A549 (cell line): ENCODE data around the gene PPP1R37. TPM values are rescaled to one million over a fixed set of nuclear protein-coding genes. Genes with fewer than 3 reads are reported as not detected.

Source experiments
- ATAC-seq, 2 experiments: fragments of 200-7000 bp in 1 of 2; fragments of >200 bp in 1 of 2; cut with Nextera tagmentation in 1 of 2; cut with Tn5 transposase in 1 of 2; 3 replicates each; pipeline versions ENCODE4 v1.8.0 to v1.9.1; 2018 to 2020; ENCODE audit warnings: mild to moderate bottlenecking in 1 of 2, moderate library complexity in 1 of 2
- CTCF ChIA-PET: fragments of 300-600 bp; sonication (Branson Sonifier 250); formaldehyde crosslinking; extraction: SDS; loops from one replicate; lab custom pipeline; 2021; ENCODE audit warnings: antibody characterized with exemption, inconsistent platforms; lab: Yijun Ruan, JAX
- POLR2A ChIA-PET: fragments of 350-600 bp; formaldehyde crosslinking; extraction: SDS; loops from one replicate; lab custom pipeline; 2021; ENCODE audit warnings: antibody characterized with exemption, inconsistent platforms; lab: Yijun Ruan, JAX
- DNase-seq, 2 experiments: peaks; one replicate each; pipeline versions ENCODE4 v3.0.0 to v3.0.0-alpha.2; 2011 to 2016; ENCODE audit warnings: low read depth in 1 of 2, low spot score in 1 of 2
- FAIRE-seq: peaks from 2 replicates; lab custom pipeline; 2011; peaks lifted over from hg19 to GRCh38; lab: Jason Lieb, UNC
- H3K27ac ChIP-seq, 2 experiments: fragments of >200 bp; sonication (Bioruptor Twin); formaldehyde crosslinking; 3 replicates each; pipeline ENCODE4 v1.5.1; 2016 to 2017
- H3K4me1 ChIP-seq: fragments of >200 bp; sonication (Bioruptor Twin); formaldehyde crosslinking; 3 replicates; pipeline ENCODE4 v1.6.1; 2016
- H3K4me2 ChIP-seq: fragments of >200 bp; sonication (Bioruptor Twin); formaldehyde crosslinking; 3 replicates; pipeline ENCODE4 v1.6.1; 2016
- H3K4me3 ChIP-seq: fragments of >200 bp; sonication (Bioruptor Twin); formaldehyde crosslinking; 3 replicates; pipeline ENCODE4 v1.5.1; 2016
- H3K9me3 ChIP-seq: fragments of >200 bp; sonication (Bioruptor Twin); formaldehyde crosslinking; 3 replicates; pipeline ENCODE4 v1.6.1; 2016
- EHF ChIP-seq: fragments of 250-450 bp; sonication (Bioruptor Pico); IDR thresholded peaks from 2 replicates; pipeline ENCODE4 v1.5.0; 2020; ENCODE audit warnings: mild to moderate bottlenecking
- EHMT2 ChIP-seq: fragments of 200-600 bp; sonication (generic); IDR thresholded peaks from 2 replicates; pipeline ENCODE4 v1.6.1; 2016; ENCODE audit warnings: antibody characterized with exemption, low read depth, mild to moderate bottlenecking, moderate library complexity
- FOSB ChIP-seq: fragments of 250-450 bp; sonication (Bioruptor Pico); IDR thresholded peaks from 2 replicates; pipeline ENCODE4 v1.5.0; 2020; ENCODE audit warnings: mild to moderate bottlenecking, moderate library complexity
- HOXB5 ChIP-seq: fragments of 250-450 bp; sonication (Bioruptor Pico); IDR thresholded peaks from 2 replicates; pipeline ENCODE4 v1.5.0; 2020; ENCODE audit warnings: mild to moderate bottlenecking, moderate library complexity
- JUN ChIP-seq, 2 experiments: fragments of >200 bp; sonication (Bioruptor Twin); formaldehyde crosslinking; IDR thresholded peaks; 2 replicates in 1 of 2; 3 replicates in 1 of 2; pipeline ENCODE4 v1.6.1; 2016 to 2017
- KDM1A ChIP-seq: fragments of 200-600 bp; sonication (generic); IDR thresholded peaks from 2 replicates; pipeline ENCODE4 v1.6.1; 2016; ENCODE audit warnings: low read depth, mild to moderate bottlenecking
- MAFK ChIP-seq: fragments of 450-650 bp; IDR thresholded peaks from 2 replicates; pipeline ENCODE4 v1.6.1; 2014; ENCODE audit not compliant: partially characterized antibody
- MAZ ChIP-seq: fragments of 150-350 bp; IDR thresholded peaks from 2 replicates; pipeline ENCODE4 v1.6.1; 2014; ENCODE audit warnings: antibody characterized with exemption, low read depth, low read length, borderline replicate concordance
- NPAS2 ChIP-seq: fragments of 250-450 bp; sonication (Bioruptor Pico); IDR thresholded peaks from 2 replicates; pipeline ENCODE4 v1.8.0; 2022; ENCODE audit warnings: mild to moderate bottlenecking, moderate library complexity, borderline replicate concordance
- PHF8 ChIP-seq: fragments of 200-600 bp; sonication (generic); IDR thresholded peaks from 2 replicates; pipeline ENCODE4 v1.6.1; 2016; ENCODE audit warnings: low read depth, mild to moderate bottlenecking, antibody characterized with exemption, moderate library complexity, borderline replicate concordance
- POLR2A ChIP-seq: IDR thresholded peaks from 2 replicates; pipeline ENCODE4 v1.6.1; 2012; ENCODE audit warnings: mild to moderate bottlenecking, low read length
- POLR2AphosphoS2 ChIP-seq: conservative IDR thresholded peaks from 2 replicates; pipeline ENCODE4 v1.6.1; 2012; ENCODE audit warnings: low read length, improper control_type of control experiment, inconsistent platforms
- RCOR1 ChIP-seq: fragments of 150-350 bp; IDR thresholded peaks from 2 replicates; pipeline ENCODE4 v1.6.1; 2014; ENCODE audit warnings: antibody characterized with exemption, low read length, low read depth
- SREBF2 ChIP-seq: fragments of 450-650 bp; IDR thresholded peaks from 2 replicates; pipeline ENCODE4 v1.6.1; 2014; ENCODE audit warnings: mild to moderate bottlenecking, moderate library complexity
- WGBS: methylation state at CpG from one replicate; pipeline ENCODE4 v1.1.6; 2017; ENCODE audit errors: missing lambda C conversion rate; 5-methylcytosine and 5-hydroxymethylcytosine counted together
- polyA plus RNA-seq, 4 experiments: library from polyadenylated mRNA; depleted of rRNA in 3 of 4; stranded (reverse); fragments of >200 nt; fragmentation: RNase III in 1 of 4; extraction: RNeasy Plus Mini Kit Qiagen cat#74134 plus additional on column Dnase treatment in 1 of 4; gene quantifications; 2 replicates in 3 of 4; 3 replicates in 1 of 4; pipeline ENCODE4 v1.2.3, GENCODE V29; 2011 to 2017
- TF ChIP-seq, protein P1 (sequence below): fragments of >200 bp; sonication (Bioruptor Twin); formaldehyde crosslinking; IDR thresholded peaks from 2 replicates; pipeline ENCODE4 v1.6.1; 2016
- TF ChIP-seq, protein P2 (sequence below): fragments of 450-650 bp; IDR thresholded peaks from 2 replicates; pipeline ENCODE4 v1.6.1; 2014; ENCODE audit warnings: antibody characterized with exemption
- TF ChIP-seq, protein P3 (sequence below): fragments of >200 bp; sonication (Bioruptor Twin); formaldehyde crosslinking; IDR thresholded peaks from 3 replicates; pipeline ENCODE4 v1.5.1; 2016
- TF ChIP-seq, protein P4 (sequence below): IDR thresholded peaks from 2 replicates; pipeline ENCODE4 v1.6.1; 2012
- TF ChIP-seq, protein P5 (sequence below): fragments of 250-450 bp; sonication (Bioruptor Pico); IDR thresholded peaks from 2 replicates; pipeline ENCODE4 v1.5.0; 2020; ENCODE audit warnings: low read depth, mild to moderate bottlenecking, moderate library complexity
- TF ChIP-seq, protein P6 (sequence below): fragments of 150-350 bp; IDR thresholded peaks from 2 replicates; pipeline ENCODE4 v1.6.1; 2014; ENCODE audit warnings: low read depth, mild to moderate bottlenecking, low read length
- TF ChIP-seq, protein P7 (sequence below): IDR thresholded peaks from 2 replicates; pipeline ENCODE4 v1.6.1; 2012; ENCODE audit warnings: low read depth, borderline replicate concordance

PPP1R37 gene
- polyA plus RNA-seq, 2 of the 4 experiments (the other 2 are of a cell fraction), result 9.1 to 21.8 TPM

DNA sequence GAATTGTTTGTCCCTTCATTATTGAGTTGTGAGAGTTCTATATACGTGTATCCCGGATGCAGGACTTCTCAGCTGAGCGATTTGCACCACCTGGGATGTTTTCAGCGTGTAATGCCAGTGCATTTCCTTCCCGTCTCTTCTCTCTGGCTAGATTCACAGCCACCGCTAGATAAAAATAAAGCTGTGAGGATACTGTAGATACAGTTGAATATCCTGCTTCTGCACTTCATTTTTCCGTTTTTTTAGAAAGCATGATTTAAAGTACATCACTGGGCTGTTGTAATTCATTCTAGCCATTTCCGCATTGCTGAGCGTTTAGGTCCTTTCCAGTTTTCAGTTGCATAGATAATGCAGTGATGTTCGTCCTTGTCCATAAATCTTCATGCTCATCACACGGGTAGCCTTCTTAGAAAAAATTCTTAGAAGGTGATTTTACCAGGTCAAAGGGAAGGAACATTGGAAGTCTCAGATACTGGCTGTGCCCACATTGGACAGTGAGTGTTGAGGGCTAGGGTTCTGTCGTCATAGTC lies 14.7 kb downstream of the PPP1R37 start (continued):
- TF ChIP-seq, protein P1, sequence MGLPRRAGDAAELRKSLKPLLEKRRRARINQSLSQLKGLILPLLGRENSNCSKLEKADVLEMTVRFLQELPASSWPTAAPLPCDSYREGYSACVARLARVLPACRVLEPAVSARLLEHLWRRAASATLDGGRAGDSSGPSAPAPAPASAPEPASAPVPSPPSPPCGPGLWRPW, result no peak
- TF ChIP-seq NPAS2 (CRISPR knock-in tag), result no peak

DNA sequence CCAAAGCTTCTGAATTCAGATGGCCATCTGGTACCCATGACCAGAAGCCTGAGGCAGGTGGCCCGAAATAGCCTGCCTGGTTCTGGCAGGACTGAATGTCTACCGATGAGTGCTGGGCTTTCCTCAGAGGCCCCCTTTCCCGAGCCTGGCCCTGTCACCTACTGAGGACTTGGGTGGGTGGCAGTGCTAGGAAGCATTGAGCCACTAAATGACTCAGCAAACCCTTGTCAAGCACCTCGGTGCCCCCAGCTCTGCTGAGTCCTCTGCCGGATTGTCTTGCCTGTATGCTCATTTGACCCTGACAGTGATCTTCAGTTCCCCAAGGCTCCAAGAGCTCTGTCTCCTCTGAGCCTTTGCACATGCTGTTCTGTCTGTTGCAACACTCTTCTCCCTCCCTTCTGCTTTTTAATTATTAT lies 17.9 kb downstream of the PPP1R37 start:
- TF ChIP-seq, protein P2, sequence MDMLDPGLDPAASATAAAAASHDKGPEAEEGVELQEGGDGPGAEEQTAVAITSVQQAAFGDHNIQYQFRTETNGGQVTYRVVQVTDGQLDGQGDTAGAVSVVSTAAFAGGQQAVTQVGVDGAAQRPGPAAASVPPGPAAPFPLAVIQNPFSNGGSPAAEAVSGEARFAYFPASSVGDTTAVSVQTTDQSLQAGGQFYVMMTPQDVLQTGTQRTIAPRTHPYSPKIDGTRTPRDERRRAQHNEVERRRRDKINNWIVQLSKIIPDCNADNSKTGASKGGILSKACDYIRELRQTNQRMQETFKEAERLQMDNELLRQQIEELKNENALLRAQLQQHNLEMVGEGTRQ, result no peak
- TF ChIP-seq MAFK, result peak; percentile 13
- ATAC-seq, result no peak
- H3K27ac ChIP-seq, result peak overlapping the region in 1 of 2 experiments; percentile 51; a peak in 3 of 6 replicates
- no peaks in the 10 kb centered on the region for H3K9me3 ChIP-seq
- H3K4me3 ChIP-seq, result no peak overlapping the region
- CTCF ChIA-PET, result interaction anchor here (0.9 to 1.6 kb wide), 5 partner anchors 9 to 33 kb away, joined by 3 to 8 read pairs (median 5); no protein-coding TSS in a partner anchor
- POLR2A ChIA-PET, result no interaction called here
- FAIRE-seq, result no peak
- no peak overlapping the region for H3K4me2 ChIP-seq
- DNase-seq, result no peak
- peaks cover 15% of the 10 kb centered on the region for H3K4me1 ChIP-seq
- 79% methylated on average over 5 of the region's 5 CpGs for WGBS

DNA sequence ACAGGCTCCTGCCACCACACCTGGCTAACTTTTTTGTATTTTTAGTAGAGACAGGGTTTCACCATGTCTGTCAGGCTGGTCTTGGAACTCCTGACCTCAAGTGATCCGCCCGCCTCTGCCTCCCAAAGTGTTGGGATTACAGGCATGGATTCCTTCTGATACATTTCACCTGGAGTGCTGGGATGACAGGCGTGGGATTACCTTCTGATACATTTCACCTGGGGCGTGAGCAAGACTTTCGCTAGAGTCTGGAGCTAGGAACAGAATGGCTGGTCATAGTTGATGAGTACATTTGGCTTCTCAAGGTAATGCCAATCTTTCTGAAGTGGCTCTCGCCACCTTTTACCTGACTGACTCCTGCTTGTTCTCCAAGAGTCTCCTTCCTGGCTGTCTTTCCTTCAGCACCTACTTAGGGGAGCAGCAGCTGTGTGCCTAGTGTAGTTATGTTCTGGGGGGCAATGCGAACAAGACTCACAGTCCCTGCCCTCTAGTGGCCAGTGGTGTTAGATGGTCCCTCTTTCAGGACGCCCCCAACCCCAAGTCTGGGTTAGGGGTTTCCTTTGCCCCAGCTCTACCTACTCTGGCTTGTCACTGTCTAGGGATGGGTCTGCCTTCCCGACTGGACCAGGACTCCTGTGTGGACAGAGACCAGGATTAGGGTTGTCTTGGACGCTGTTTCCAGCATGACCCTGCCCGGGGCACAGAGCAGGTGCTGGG lies 19.3 kb downstream of the PPP1R37 start:
- no peak for TF ChIP-seq SREBF2
- TF ChIP-seq, protein P3, sequence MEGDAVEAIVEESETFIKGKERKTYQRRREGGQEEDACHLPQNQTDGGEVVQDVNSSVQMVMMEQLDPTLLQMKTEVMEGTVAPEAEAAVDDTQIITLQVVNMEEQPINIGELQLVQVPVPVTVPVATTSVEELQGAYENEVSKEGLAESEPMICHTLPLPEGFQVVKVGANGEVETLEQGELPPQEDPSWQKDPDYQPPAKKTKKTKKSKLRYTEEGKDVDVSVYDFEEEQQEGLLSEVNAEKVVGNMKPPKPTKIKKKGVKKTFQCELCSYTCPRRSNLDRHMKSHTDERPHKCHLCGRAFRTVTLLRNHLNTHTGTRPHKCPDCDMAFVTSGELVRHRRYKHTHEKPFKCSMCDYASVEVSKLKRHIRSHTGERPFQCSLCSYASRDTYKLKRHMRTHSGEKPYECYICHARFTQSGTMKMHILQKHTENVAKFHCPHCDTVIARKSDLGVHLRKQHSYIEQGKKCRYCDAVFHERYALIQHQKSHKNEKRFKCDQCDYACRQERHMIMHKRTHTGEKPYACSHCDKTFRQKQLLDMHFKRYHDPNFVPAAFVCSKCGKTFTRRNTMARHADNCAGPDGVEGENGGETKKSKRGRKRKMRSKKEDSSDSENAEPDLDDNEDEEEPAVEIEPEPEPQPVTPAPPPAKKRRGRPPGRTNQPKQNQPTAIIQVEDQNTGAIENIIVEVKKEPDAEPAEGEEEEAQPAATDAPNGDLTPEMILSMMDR, result 0 out of 3 replicates have a peak, but pooled peaks have one; percentile 16
- no peak for TF ChIP-seq EHMT2
- TF ChIP-seq EHF (CRISPR knock-in tag), result no peak
- TF ChIP-seq FOSB (CRISPR knock-in tag), result no peak
- 98% methylated on average over 10 of the region's 11 CpGs for WGBS
- peaks cover 15% of the 10 kb centered on the region for H3K4me1 ChIP-seq
- no peaks in the 10 kb centered on the region for H3K9me3 ChIP-seq
- H3K4me2 ChIP-seq, result no peak overlapping the region
- ChIA-PET CTCF (interaction anchor here (0.6 to 3.7 kb wide), 9 partner anchors 13 to 423 kb away, joined by 3 to 25 read pairs (median 6); partner anchors contain the start of gene PPP1R37), POLR2A (interaction anchor here (1.3 kb wide), 1 partner anchor 14 kb away, joined by 3 read pairs; no protein-coding TSS in a partner anchor)
- no peak overlapping the region for H3K27ac ChIP-seq
- ATAC-seq, result no peak
- no peak overlapping the region for H3K4me3 ChIP-seq
- FAIRE-seq, result peak; percentile 7
- DNase-seq, result no peak

DNA sequence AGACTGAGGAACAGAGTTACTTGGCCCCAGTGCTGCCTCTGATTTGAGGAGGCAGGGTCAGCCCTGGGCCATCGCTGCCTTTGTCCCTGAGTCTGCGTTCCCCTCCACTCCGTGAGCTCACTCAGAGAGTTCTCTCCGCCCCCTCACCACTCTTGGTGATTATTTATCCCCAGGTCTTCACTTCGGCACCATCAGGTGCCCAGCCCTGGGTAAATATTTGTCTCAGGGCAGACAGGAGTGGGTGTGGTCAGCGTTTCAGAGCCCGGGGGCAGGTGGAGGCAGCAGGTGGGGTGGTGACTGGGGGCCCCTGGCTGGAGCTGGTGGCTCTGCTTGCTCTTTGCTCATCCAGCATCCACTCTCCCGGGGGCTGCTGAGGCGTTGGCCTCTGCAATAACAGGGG lies 20.6 kb downstream of the PPP1R37 start:
- H3K4me3 ChIP-seq, result no peak overlapping the region
- DNase-seq, result no peak
- no peak for FAIRE-seq
- 44% methylated on average over 9 of the region's 9 CpGs for WGBS
- peak overlapping the region; percentile 57 for H3K4me2 ChIP-seq
- ATAC-seq, result no peak
- CTCF ChIA-PET, result interaction anchor here (0.6 to 3.7 kb wide), 7 partner anchors 12 to 204 kb away, joined by 3 to 25 read pairs (median 4); partner anchors contain the start of genes GEMIN7 and PPP1R37
- no peaks in the 10 kb centered on the region for H3K9me3 ChIP-seq
- POLR2A ChIA-PET, result interaction anchor here (1.3 kb wide), 2 partner anchors 16 to 21 kb away, joined by 3 to 4 read pairs; partner anchors contain the start of gene PPP1R37
- peaks cover 15% of the 10 kb centered on the region for H3K4me1 ChIP-seq
- peak overlapping the region in 1 of 2 experiments; percentile 32; a peak in 2 of 6 replicates for H3K27ac ChIP-seq
- TF ChIP-seq JUN (IDR thresholded peaks at IDR 0.05), result no peak
- no peak for TF ChIP-seq RCOR1
- TF ChIP-seq, protein P4, sequence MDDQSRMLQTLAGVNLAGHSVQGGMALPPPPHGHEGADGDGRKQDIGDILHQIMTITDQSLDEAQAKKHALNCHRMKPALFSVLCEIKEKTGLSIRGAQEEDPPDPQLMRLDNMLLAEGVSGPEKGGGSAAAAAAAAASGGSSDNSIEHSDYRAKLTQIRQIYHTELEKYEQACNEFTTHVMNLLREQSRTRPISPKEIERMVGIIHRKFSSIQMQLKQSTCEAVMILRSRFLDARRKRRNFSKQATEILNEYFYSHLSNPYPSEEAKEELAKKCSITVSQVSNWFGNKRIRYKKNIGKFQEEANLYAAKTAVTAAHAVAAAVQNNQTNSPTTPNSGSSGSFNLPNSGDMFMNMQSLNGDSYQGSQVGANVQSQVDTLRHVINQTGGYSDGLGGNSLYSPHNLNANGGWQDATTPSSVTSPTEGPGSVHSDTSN, result no peak
- TF ChIP-seq, protein P5, sequence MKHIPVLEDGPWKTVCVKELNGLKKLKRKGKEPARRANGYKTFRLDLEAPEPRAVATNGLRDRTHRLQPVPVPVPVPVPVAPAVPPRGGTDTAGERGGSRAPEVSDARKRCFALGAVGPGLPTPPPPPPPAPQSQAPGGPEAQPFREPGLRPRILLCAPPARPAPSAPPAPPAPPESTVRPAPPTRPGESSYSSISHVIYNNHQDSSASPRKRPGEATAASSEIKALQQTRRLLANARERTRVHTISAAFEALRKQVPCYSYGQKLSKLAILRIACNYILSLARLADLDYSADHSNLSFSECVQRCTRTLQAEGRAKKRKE, result no peak
- TF ChIP-seq HOXB5 (CRISPR knock-in tag), result no peak
- TF ChIP-seq, protein P1, result no peak
- TF ChIP-seq POLR2AphosphoS2, result no peak
- TF ChIP-seq PHF8, result no peak
- TF ChIP-seq KDM1A, result no peak
- TF ChIP-seq, protein P6, sequence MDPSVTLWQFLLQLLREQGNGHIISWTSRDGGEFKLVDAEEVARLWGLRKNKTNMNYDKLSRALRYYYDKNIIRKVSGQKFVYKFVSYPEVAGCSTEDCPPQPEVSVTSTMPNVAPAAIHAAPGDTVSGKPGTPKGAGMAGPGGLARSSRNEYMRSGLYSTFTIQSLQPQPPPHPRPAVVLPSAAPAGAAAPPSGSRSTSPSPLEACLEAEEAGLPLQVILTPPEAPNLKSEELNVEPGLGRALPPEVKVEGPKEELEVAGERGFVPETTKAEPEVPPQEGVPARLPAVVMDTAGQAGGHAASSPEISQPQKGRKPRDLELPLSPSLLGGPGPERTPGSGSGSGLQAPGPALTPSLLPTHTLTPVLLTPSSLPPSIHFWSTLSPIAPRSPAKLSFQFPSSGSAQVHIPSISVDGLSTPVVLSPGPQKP, result no peak
- TF ChIP-seq MAZ, result no peak
- no peak for TF ChIP-seq POLR2A
- TF ChIP-seq, protein P7, sequence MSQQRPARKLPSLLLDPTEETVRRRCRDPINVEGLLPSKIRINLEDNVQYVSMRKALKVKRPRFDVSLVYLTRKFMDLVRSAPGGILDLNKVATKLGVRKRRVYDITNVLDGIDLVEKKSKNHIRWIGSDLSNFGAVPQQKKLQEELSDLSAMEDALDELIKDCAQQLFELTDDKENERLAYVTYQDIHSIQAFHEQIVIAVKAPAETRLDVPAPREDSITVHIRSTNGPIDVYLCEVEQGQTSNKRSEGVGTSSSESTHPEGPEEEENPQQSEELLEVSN, result no peak
